Epithelial cell of proximal tubule (primary cell): Measurements from ENCODE around the gene PTPRG. TPM values are rescaled to one million over a fixed set of nuclear protein-coding genes. Genes with fewer than 3 reads are reported as not detected.

Source experiments
- DNase-seq: peaks from one replicate; pipeline ENCODE4 v3.0.0-alpha.2; 2011; ENCODE audit warnings: low read depth
- H3K4me3 ChIP-seq: 2 replicates; pipeline ENCODE4 v1.5.1; 2011; ENCODE audit warnings: low read depth, mild to moderate bottlenecking, low read length
- CTCF ChIP-seq: conservative IDR thresholded peaks from 2 replicates; pipeline ENCODE4 v1.5.1; 2012; ENCODE audit warnings: low read depth, mild to moderate bottlenecking, low read length
- total RNA-seq: library from RNA; depleted of rRNA; stranded (reverse); fragments of >200 nt; gene quantifications from 2 replicates; pipeline ENCODE4 v1.2.3, GENCODE V29; 2015

The PTPRG gene
- total RNA-seq, 1 donor from 2014 or later = 13.5 TPM

GRCh38 chr3:61617041-61617440 is 55.7 kb downstream of the PTPRG start:
- TF ChIP-seq CTCF = no peak
- peak; percentile 82 for DNase-seq
- peak overlapping the region; percentile 35 for H3K4me3 ChIP-seq

GRCh38 chr3:61617651-61618050 is 56.3 kb downstream of the PTPRG start:
- H3K4me3 ChIP-seq = peak overlapping the region; percentile 35
- no peak for TF ChIP-seq CTCF
- no peak for DNase-seq

GRCh38 chr3:61618231-61618630 is 56.9 kb downstream of the PTPRG start:
- DNase-seq = no peak
- no peak overlapping the region for H3K4me3 ChIP-seq
- no peak for TF ChIP-seq CTCF

GRCh38 chr3:61618871-61619270 is 57.5 kb downstream of the PTPRG start:
- no peak for DNase-seq
- TF ChIP-seq CTCF = no peak
- no peak overlapping the region for H3K4me3 ChIP-seq

- DNase-seq = no peak
- H3K4me3 ChIP-seq = no peak overlapping the region
- no peak for TF ChIP-seq CTCF
These were observed 58.7 kb downstream of the PTPRG start for GRCh38 chr3:61620073-61620472.

- no peak for DNase-seq
- no peak overlapping the region for H3K4me3 ChIP-seq
- TF ChIP-seq CTCF = no peak
These were observed 62.9 kb downstream of the PTPRG start for GRCh38 chr3:61624300-61624699.

GRCh38 chr3:61625429-61625828 is 64.1 kb downstream of the PTPRG start:
- no peak for TF ChIP-seq CTCF
- H3K4me3 ChIP-seq = no peak overlapping the region
- no peak for DNase-seq
